SK-N-SH treated with all-trans-retinoic acid at 6 μM for 48 hours (cell line): ENCODE measurements around the gene FAM81B.

Experiments used
- ATAC-seq: fragments of 200-7000 bp; cut with Tn5 transposase; 3 replicates; pipeline ENCODE4 v1.9.1; 2020; ENCODE audit warnings: mild to moderate bottlenecking, moderate library complexity
- ARNTL ChIP-seq: fragments of 450-650 bp; formaldehyde crosslinking; IDR thresholded peaks from 2 replicates; pipeline ENCODE4 v1.5.0; 2020; ENCODE audit warnings: low read depth, mild to moderate bottlenecking, moderate library complexity, borderline replicate concordance
- BACH2 ChIP-seq: fragments of 250-450 bp; sonication (Bioruptor Pico); IDR thresholded peaks from 2 replicates; pipeline ENCODE4 v1.9.0; 2021; ENCODE audit warnings: mild to moderate bottlenecking, borderline replicate concordance
- CREB5 ChIP-seq: fragments of 250-450 bp; sonication (Bioruptor Pico); IDR thresholded peaks from 2 replicates; pipeline ENCODE4 v1.5.1; 2020; ENCODE audit warnings: low read depth, mild to moderate bottlenecking, moderate library complexity
- CSDC2 ChIP-seq: fragments of 250-450 bp; sonication (Bioruptor Pico); IDR thresholded peaks from 2 replicates; pipeline ENCODE4 v1.5.0; 2020; ENCODE audit warnings: mild to moderate bottlenecking, moderate library complexity
- CSRNP3 ChIP-seq: fragments of 250-450 bp; sonication (Bioruptor Pico); IDR thresholded peaks from 2 replicates; pipeline ENCODE4 v1.5.1; 2021; ENCODE audit warnings: mild to moderate bottlenecking, moderate library complexity
- ESRRG ChIP-seq: fragments of 250-450 bp; sonication (Bioruptor Pico); IDR thresholded peaks from 2 replicates; pipeline ENCODE4 v1.6.1; 2021; ENCODE audit warnings: mild to moderate bottlenecking
- GLIS3 ChIP-seq: fragments of 250-450 bp; sonication (Bioruptor Pico); IDR thresholded peaks from 2 replicates; pipeline ENCODE4 v1.5.0; 2020; ENCODE audit warnings: mild to moderate bottlenecking, moderate library complexity
- ISL1 ChIP-seq: fragments of 250-450 bp; sonication (Bioruptor Pico); IDR thresholded peaks from 2 replicates; pipeline ENCODE4 v2.1.2; 2022; ENCODE audit warnings: mild to moderate bottlenecking, moderate library complexity
- OSR1 ChIP-seq: fragments of 250-450 bp; sonication (Bioruptor Pico); IDR thresholded peaks from 2 replicates; pipeline ENCODE4 v1.8.0; 2022; ENCODE audit warnings: moderate library complexity, mild to moderate bottlenecking, inconsistent platforms
- PATZ1 ChIP-seq: fragments of 250-450 bp; sonication (Bioruptor Pico); IDR thresholded peaks from 2 replicates; pipeline ENCODE4 v1.8.0; 2020; ENCODE audit warnings: mild to moderate bottlenecking, moderate library complexity, borderline replicate concordance
- POU6F1 ChIP-seq: fragments of 250-450 bp; sonication (Bioruptor Pico); IDR thresholded peaks from 2 replicates; pipeline ENCODE4 v1.8.0; 2021; ENCODE audit warnings: low read depth, mild to moderate bottlenecking, moderate library complexity, borderline replicate concordance
- PPARA ChIP-seq: fragments of 250-450 bp; sonication (Bioruptor Pico); IDR thresholded peaks from 2 replicates; pipeline ENCODE4 v1.5.0; 2020; ENCODE audit warnings: mild to moderate bottlenecking, borderline replicate concordance
- SNAI2 ChIP-seq: fragments of 250-450 bp; sonication (Bioruptor Pico); IDR thresholded peaks from 2 replicates; pipeline ENCODE4 v1.5.0; 2020; ENCODE audit warnings: mild to moderate bottlenecking, moderate library complexity
- TCF4 ChIP-seq: fragments of 250-450 bp; sonication (Bioruptor Pico); IDR thresholded peaks from 2 replicates; pipeline ENCODE4 v1.8.0; 2021; ENCODE audit warnings: mild to moderate bottlenecking, moderate library complexity, borderline replicate concordance
- TOX ChIP-seq: fragments of 250-450 bp; sonication (Bioruptor Pico); IDR thresholded peaks from 2 replicates; pipeline ENCODE4 v1.8.0; 2021; ENCODE audit warnings: mild to moderate bottlenecking, moderate library complexity, borderline replicate concordance
- TSHZ2 ChIP-seq: fragments of 250-450 bp; sonication (Bioruptor Pico); IDR thresholded peaks from 2 replicates; pipeline ENCODE4 v1.5.0; 2020; ENCODE audit warnings: mild to moderate bottlenecking, moderate library complexity
- ZC3H10 ChIP-seq: fragments of 250-450 bp; sonication (Bioruptor Pico); IDR thresholded peaks from 2 replicates; pipeline ENCODE4 v1.5.1; 2021; ENCODE audit warnings: mild to moderate bottlenecking, moderate library complexity
- ZFP3 ChIP-seq: fragments of 250-450 bp; sonication (Bioruptor Pico); IDR thresholded peaks from 2 replicates; pipeline ENCODE4 v1.5.0; 2020; ENCODE audit warnings: mild to moderate bottlenecking, moderate library complexity
- ZFP30 ChIP-seq: fragments of 450-650 bp; formaldehyde crosslinking; IDR thresholded peaks from 2 replicates; pipeline ENCODE4 v1.5.0; 2022; ENCODE audit warnings: mild to moderate bottlenecking, moderate library complexity
- ZNF565 ChIP-seq: fragments of 450-650 bp; formaldehyde crosslinking; conservative IDR thresholded peaks from 2 replicates; pipeline ENCODE4 v1.5.0; 2020; ENCODE audit warnings: low read depth, mild to moderate bottlenecking, moderate library complexity
- ZNF70 ChIP-seq: fragments of 450-650 bp; formaldehyde crosslinking; IDR thresholded peaks from 2 replicates; pipeline ENCODE4 v1.5.0; 2020; ENCODE audit warnings: mild to moderate bottlenecking, moderate library complexity

The FAM81B gene

GRCh38 chr5:95484421-95484820 lies 93.3 kb downstream of the FAM81B start:
- no peak for TF ChIP-seq ESRRG
- no peak for TF ChIP-seq CSDC2 (CRISPR knock-in tag)
- no peak for TF ChIP-seq PATZ1 (CRISPR knock-in tag)
- TF ChIP-seq TCF4 (CRISPR knock-in tag), result no peak
- TF ChIP-seq ZNF565 (CRISPR knock-in tag), result no peak
- no peak for TF ChIP-seq SNAI2 (CRISPR knock-in tag)
- no peak for TF ChIP-seq CREB5
- TF ChIP-seq ZFP30 (CRISPR knock-in tag), result no peak
- TF ChIP-seq, all 23 proteins: peak for 0
- no peak for ATAC-seq

- TF ChIP-seq ARNTL (CRISPR knock-in tag) (no peak), BACH2 (no peak), ZFP30 (CRISPR knock-in tag) (no peak), TSHZ2 (no peak), ISL1 (CRISPR knock-in tag) (no peak), ZC3H10 (CRISPR knock-in tag) (no peak), OSR1 (CRISPR knock-in tag) (no peak), SNAI2 (CRISPR knock-in tag) (no peak), ZFP3 (CRISPR knock-in tag) (no peak), CREB5 (no peak), ZNF70 (CRISPR knock-in tag) (no peak)
- ATAC-seq, result no peak
Measured at GRCh38 chr5:95486191-95486590, 95.0 kb downstream of the FAM81B start.

- ATAC-seq, result no peak
- no peak for TF ChIP-seq CREB5
- no peak for TF ChIP-seq PPARA (CRISPR knock-in tag)
- TF ChIP-seq SNAI2 (CRISPR knock-in tag), result no peak
- no peak for TF ChIP-seq CSDC2 (CRISPR knock-in tag)
- no peak for TF ChIP-seq ZFP30 (CRISPR knock-in tag)
- TF ChIP-seq CSRNP3 (CRISPR knock-in tag), result no peak
- TF ChIP-seq GLIS3 (CRISPR knock-in tag), result no peak
- TF ChIP-seq TOX, result no peak
- no peak for TF ChIP-seq TSHZ2
- no peak for TF ChIP-seq ARNTL (CRISPR knock-in tag)
- TF ChIP-seq POU6F1 (CRISPR knock-in tag), result no peak
- TF ChIP-seq ZC3H10 (CRISPR knock-in tag), result no peak
- TF ChIP-seq ESRRG, result no peak
- no peak for TF ChIP-seq ISL1 (CRISPR knock-in tag)
- TF ChIP-seq BACH2, result no peak
Measured at GRCh38 chr5:95487880-95488279, 96.7 kb downstream of the FAM81B start.
